ENCODE measurements around the gene DVL1.
A peak's percentile ranks its signal among the peaks of the same experiment; 100 is the strongest.
"Not testable (repeated sequence)": the region's sequence is repeated elsewhere in the genome, so short reads cannot be mapped to it uniquely, and the experiment has no call there.

DVL1 gene

DNA sequence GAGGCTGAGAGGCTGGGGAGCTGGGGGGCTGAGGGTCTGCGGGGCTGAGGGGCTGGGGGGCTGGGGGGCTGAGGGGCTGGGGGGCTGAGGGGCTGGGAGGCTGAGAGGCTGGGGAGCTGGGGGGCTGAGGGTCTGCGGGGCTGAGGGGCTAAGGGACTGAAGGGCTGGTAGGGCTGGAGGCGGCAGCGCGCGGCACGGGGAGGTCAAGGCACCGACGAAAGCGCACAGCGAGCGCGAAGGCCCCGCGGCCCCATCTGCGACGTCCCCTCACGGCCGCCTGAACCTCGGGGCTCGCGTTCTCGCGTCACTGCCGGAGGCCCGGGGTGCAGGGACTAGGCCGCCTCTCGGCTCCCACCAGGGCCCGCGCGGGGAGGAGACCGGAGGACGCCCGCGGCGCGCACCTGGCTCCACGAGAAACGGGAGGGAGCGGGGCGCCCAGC, 25.1 kb downstream of the DVL1 start:
- no peak for DNase-seq

DNA sequence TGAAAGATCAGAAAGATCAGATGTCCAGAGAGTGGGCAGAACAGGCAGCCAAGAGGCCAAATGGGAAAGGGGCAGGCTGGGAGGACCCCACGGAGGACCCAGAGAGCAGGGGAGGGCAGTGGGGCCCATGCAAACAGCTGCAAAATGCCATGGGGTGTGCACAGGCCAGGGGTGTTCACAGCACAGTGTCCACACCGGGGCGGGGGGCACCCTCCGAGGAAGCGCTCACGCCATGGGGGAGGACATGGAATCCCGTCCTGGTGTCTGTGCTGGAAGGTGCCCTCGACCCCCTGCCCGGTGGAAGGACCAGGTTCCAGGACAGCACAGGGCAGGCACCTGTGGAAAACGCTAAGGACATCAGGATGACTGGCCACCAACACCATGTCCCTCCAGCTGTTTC, 26.3 kb downstream of the DVL1 start:
- DNase-seq: no peak

DNA sequence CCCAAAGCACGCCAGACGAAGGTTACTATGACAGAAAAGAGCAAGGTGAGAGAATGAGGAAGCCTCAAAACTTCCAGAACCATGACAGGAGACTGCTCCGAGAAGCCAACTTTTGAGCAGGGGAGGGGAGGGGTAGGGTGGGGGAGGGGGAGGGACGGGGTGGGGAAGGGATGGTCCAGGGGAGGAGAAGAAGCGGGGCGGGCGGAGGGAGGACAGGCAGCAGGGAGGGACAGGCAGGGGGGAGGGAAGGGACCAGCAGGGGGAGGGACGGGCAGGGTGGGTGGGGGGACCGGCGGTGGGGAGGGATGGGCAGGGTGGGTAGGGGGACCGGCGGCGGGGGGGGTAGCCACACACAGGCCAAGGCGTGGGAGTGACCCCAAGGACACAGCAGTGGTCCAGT, 26.8 kb downstream of the DVL1 start:
- DNase-seq: no peak

- DNase-seq: no peak
Measured at GRCh38 chr1:1321477-1321876, 27.7 kb downstream of the DVL1 start.

DNA sequence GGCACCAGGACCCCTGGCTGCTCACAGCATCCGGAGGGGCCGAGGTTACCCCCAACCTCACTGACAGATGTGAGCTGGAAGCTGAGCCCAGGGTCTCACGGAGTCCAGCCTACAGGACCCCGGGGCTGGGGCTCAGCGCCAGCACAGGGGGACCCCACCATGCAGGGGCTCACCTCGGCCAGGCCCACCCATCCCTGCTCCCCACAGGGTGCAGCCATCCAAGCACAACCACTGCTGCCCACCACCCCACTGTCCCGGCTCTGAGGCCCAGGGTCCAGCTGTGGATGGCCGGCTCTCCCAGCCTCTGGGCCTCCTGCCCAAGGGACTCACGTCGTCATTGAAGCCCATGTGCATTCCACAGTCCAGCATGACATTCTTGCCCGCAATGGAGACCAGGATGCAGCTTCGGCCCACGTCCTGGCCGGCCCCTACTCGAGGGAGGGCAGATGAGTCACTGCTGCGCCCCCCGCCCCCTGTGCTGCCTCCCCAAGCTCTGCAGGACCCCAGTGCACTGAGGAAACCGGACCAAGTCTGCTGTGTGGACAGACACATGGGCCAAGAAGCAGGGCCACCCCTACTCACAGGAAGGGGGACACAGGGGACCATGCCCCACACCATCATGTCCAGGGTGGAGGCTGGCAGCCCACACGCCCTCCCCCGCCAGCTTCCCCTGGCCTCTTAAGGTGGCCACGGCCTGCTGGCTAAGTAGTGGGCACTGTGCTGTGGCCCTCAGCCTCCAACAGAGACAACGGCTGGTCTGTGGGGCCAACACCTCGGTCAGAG, 28.4 kb downstream of the DVL1 start:
- DNase-seq: no peak

DNA sequence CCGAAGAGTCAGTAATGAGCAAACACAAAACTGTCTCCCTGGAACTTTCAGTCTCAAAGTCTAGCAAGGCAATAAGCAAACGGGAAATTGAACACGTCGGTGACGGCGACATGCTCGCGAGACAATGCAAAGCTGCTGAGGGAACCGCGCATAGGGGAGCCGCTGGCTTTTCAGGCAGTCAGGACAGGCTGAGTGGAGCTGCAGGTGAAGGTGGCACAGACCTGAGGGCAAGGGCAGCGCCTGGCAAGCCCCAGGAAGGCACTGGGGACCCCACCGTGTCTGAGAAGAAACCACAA, 29.6 kb downstream of the DVL1 start:
- no peak for DNase-seq

DNA sequence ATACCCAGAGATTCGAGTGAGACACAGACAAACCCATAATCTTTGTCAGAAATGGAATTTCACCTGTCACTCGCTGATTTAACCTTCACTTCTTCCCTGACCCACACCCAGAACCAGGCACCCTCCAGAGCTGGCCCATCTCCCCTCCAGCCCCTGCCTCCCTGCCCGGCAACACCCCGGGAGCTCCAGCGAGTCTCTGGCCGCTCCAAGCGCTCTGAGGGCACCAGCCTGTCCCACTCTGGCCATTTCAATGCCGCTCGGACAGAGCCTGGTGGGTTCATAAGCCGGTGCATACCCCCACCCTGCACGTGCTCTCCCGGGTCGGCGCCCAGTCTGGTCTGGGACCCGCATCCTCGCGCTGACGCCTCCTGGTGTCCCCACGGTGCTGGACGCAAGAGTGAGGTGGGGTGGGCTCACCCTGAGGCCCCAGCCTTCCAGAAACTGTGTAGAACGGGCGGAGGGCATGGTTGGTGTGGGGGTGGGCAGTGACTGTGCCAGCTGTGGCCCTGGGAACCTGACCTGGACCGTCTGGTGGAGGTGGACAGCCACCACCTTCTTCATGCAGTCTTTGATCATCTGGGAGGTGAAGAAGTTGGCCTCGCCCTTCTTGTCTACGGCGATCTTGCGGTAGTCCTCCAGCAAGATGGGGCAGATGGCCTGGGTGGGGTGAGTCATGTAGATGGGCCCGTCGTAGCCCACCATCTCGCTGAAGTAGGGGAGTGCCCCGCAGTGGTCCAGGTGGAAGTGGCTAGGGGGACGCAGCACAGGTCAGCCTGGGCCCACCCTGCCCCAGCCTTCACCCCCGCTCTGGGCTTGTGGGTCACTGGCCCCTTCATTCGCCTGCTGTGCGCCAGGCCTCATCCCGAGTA, 30.2 kb downstream of the DVL1 start:
- DNase-seq: no peak

DNA sequence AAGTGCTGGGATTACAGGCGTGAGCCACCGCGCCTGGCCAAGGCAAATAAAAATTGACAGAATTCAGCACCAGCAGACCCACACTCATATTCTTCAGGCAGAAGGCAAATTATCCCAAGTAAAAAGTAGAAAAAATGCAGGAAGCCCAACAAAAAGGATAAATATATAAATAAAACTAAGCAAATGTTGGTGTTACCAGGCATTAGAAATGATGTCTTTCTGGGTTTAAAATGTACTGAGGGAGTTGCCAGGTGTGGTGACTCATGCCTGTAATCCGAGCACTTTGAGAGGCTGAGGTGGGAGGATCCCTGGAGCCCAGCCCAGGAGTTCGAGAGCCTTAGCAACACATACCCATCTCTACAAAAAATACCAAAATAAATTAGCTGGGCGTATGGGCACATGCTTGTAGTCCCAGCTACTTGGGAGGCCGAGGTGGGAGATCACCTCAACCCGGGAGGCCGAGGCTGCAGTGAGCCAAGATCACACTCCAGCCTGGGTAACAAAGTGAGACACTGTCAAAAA, 31.0 kb downstream of the DVL1 start:
- no peak for DNase-seq

DNA sequence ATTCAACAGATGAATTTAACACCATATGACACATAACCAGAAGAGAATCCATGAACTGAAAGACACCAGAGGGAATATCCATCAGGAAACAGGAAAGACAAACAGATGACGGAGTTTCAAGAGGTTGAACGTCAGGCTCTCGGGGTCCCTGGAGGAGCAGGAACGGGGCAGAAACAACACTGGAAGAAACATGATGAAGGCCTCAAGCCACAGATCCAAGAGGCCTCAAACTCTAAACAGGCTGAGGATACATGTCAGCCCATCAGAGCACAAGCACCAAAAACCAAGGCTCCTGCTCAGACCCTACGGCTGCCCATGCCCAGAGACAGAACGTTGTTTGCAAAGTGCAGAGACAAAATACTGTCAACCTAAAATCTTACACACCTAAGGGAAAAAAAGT, 31.8 kb downstream of the DVL1 start:
- DNase-seq: no peak

DNA sequence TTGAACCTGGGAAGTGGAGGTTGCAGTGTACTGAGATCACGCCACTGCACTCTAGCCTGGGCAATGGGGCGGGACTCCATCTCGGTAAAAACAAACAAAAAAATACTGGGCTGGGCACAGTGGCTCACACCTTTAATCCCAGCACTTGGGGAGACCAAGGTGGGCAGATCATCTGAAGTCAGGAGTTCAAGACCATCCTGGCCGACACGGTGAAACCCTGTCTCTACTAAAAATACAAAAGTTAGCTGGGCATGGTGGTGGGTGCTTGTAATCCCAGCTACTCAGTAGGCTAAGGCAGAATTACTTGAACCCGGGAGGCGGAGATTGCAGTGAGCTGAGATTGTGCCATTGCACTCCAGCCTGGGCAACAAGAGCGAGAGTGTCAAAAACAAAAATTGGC, 33.0 kb downstream of the DVL1 start:
- not testable (repeated sequence) for DNase-seq

DNA sequence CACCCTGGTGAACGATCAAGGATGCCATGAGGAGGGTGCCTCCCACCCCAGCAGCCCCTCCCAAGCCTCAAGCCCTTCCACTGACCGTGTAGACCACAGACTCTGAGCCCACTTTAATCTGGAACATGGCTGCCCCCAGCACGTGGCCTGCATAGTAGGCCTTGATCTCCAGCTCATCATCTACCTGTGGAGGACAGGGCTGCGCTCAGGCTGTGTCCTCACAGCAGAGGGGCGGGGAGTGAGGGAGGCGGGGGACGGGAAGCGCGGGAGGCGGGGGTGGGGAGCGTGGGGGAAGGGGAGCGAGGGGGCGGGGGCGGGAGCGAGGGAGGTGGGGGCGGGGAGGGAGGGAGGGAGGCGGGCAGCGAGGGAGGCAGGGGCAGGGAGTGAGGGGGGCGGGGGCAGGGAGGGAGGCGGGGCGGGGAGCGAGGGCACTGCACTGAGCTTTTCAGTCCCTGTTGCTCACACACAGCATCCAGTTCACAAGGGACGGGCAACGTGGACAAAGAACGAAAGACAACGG, 33.7 kb downstream of the DVL1 start:
- DNase-seq: no peak

DNA sequence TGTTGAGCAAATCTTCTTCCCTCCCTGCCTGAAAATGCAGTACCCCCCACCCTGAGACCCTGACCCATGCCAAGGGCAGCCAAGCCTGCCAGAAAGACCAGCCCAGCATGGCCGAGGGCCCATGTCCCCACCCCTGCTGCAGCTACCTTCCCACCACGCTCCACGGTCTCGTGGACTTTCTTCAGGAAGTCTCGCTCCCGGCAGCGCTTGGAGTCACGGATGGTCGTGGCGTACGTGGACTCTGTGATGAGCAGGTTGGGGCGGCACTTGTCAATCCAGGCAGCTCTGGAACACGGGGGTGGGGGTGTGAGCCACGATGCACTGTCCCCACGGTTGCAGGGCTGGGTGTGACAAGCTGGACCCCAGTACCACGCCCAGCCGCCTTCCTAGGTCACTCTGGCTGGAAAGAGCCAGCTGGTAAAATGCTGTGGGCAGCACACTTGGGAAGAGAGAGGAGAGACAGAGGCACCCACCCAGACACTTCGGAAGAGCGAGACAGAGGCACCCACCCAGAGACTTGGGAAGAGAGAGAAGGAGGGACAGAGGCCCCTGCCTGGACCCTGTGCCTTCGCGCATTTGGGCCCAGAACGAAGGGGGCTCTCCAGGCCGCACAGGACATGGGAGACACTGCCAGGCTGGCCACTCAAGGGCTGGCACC, 34.4 kb downstream of the DVL1 start:
- no peak for DNase-seq

- no peak for DNase-seq
Measured at GRCh38 chr1:1314237-1314586, 35.0 kb downstream of the DVL1 start.

DNA sequence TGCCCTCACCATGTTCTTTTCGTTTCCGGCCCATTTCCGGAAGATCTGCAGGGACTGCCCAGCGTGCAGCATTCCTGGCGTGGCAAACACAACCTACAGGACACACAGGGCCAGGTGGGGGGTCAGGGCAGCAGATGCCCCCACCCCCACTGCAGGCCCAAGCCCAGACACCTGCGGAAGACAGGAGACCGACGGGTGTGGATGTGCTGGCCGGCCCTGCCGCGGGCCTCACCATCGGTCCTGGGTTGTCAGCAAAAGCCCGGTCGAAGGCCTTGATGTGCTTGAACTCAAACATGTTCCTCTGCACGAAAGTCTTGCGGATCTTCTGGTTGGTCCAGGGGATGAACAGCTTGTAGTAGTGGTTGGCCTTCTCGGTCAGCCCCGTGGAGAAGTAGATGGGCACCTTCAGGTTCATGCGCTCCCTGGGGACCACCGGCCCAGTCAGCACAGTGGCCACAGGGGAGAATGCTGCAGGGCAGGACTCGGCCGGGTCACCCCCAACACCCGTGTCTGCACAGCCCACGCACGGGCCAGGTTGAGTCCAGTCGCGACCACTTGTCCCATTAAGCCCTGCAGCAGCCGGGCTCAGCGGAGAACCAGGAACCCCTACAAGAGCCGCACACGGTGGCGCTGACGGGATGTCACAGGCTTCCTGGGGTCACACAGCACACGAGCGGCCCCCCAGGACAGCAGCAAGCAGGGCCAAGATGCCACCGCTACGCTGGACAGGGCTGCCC, 35.5 kb downstream of the DVL1 start:
- no peak for DNase-seq

DNA sequence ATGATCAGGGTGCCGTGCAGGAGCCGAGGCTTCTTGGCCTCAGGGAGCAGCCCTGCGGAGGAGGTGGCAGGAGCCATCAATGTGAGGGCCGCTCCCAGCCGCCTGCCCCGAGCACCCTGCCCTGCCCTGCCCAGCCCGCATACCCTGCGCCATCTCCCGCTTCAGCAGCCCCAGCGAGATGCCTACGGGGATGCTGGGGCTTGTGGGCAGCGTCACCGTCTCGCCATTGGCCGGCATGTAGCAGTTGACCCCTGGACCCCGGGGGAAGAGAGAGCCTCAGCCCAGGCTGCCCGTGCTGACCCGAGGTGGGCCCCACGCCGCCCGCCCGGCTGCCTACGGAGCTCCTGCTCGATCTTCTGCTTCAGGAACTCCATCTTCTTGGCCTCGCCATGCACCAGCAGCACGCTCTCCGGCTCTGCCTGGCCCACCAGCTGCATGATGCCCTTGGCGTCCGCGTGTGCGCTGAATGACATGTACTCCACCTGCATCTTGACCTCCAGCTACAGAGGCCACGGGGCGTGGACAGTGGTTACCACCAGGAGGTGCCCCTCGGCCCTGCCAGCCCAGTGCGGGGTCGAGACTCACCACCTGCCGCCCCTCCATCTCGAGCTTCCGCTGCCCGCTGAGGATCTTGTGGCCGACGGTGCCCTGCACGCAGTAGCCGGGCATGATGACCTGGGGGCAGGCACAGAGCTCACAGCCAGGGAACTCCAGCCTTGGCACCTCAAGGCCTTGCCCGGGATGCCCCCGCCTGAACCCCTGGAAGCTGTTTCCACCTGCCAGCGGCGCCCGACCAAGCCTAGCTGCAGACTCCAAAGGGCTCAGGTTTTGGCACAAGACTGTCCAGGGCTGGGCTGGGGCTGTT, 36.5 kb downstream of the DVL1 start:
- DNase-seq: no peak

GRCh38 chr1:1311107-1312104, 37.8 kb downstream of the DVL1 start:
- no peak for DNase-seq

DNA sequence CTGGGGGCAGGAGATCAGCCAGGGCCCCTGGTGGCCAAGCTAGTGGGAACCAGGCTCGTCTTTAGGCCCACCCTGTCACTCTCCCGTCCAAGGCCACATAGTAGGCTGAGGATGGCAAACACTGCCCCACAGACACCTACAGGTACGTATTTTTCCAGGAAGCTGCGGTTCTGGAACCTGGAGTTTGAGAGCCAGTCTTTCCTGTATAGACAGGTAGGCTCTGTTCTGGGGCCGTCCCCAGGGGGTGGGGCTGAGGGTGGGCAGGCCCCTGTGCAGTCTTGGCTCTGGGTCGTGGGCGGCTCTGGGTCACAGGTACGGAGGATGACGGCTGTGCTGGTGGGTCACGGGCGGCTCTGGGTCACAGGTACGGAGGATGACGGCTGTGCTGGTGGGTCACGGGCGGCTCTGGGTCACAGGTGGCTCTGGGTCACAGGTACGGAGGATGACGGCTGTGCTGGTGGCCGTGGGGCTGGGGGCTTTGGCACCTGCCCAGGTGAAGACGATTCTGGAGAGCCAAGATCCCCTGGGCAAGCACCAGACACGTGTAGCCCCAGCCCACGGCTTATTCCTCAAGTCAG, 38.7 kb downstream of the DVL1 start:
- no peak for DNase-seq

- DNase-seq: no peak
Measured at GRCh38 chr1:1310109-1310385, 39.2 kb downstream of the DVL1 start.

DNA sequence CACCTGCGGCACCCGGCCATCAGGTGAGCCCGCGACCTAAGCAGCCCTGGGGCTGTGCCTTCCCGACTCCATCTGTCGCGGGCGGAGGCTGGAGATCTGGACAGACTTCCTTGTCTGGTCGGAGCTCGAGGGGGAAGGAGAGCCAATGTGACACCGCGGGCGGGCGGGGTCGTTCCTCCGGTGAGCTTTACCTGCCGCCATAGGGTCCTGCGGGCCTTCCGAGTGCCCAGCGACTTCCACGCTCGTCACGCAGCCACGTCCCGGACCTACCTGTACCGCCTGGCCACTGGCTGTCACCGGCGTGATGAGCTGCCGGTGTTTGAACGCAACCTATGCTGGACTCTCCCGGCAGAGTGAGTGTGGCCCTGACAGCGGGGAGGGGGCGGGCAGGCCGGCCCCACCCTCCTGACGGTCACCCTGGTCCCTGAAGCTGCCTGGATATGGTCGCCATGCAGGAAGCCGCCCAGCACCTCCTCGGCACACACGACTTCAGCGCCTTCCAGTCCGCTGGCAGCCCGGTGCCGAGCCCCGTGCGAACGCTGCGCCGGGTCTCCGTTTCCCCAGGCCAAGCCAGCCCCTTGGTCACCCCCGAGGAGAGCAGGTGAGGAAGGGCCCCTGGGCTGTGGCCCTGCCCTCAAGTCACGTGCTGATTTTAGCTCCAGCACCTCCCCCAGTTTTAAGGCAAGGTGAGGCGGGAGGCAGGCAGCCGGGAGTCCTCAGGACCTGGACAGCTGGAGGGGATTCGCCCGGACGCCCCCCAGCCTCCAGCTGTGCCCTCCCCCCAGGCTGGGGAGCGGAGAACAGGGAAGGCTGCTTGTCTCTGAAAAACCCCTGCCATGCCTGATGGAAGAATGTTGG, 39.7 kb downstream of the DVL1 start:
- peak; percentile 14 for DNase-seq

Data from activated naive CD4-positive, alpha-beta T cell treated with Interleukin-2 at 50 U/mL for 16 hours (primary cell).